Hepatocyte (in vitro differentiated cells): ENCODE measurements around the gene ECSIT.

Experiments
- EZH2 ChIP-seq: fragments of 200-600 bp; sonication (generic); IDR thresholded peaks from 2 replicates; pipeline ENCODE4 v1.6.1; 2016; ENCODE audit warnings: antibody characterized with exemption, mild to moderate bottlenecking, borderline replicate concordance
- EZH2phosphoT487 ChIP-seq: fragments of 200-600 bp; sonication (generic); IDR thresholded peaks from one replicate; pipeline ENCODE4 v1.6.1; 2018; ENCODE audit warnings: antibody characterized with exemption, mild to moderate bottlenecking, low read depth, moderate library complexity; ENCODE audit not compliant: unreplicated experiment, severe bottlenecking
- TF ChIP-seq, protein P1 (sequence below): fragments of 200-600 bp; sonication (generic); IDR thresholded peaks from 2 replicates; pipeline ENCODE4 v1.5.1; 2016; ENCODE audit warnings: antibody characterized with exemption, mild to moderate bottlenecking; ENCODE audit not compliant: poor library complexity

DNA sequence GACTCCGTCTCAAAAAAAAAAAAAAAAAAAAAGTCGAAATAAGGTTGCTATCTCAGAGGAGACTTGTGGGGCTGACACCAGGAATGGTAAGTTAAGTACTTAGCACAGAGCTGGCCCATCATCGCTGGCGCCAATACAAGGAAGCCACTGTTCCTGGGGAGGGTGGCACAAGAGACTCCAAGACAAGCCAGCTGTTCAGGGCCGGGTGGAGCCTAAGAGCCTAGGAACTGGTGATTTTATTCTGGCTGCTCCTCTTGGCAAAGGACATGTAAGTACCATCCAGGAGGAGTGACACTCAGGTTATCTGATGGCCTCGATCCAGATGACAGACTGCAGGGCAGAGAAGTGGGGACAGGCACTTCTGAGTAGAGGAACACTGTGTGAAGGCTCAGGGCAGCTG, 26.3 kb upstream of the ECSIT start:
- TF ChIP-seq, protein P1, sequence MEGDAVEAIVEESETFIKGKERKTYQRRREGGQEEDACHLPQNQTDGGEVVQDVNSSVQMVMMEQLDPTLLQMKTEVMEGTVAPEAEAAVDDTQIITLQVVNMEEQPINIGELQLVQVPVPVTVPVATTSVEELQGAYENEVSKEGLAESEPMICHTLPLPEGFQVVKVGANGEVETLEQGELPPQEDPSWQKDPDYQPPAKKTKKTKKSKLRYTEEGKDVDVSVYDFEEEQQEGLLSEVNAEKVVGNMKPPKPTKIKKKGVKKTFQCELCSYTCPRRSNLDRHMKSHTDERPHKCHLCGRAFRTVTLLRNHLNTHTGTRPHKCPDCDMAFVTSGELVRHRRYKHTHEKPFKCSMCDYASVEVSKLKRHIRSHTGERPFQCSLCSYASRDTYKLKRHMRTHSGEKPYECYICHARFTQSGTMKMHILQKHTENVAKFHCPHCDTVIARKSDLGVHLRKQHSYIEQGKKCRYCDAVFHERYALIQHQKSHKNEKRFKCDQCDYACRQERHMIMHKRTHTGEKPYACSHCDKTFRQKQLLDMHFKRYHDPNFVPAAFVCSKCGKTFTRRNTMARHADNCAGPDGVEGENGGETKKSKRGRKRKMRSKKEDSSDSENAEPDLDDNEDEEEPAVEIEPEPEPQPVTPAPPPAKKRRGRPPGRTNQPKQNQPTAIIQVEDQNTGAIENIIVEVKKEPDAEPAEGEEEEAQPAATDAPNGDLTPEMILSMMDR = no peak
- TF ChIP-seq EZH2 = no peak
- no peak for TF ChIP-seq EZH2phosphoT487
